Muscle of leg (tissue), 11 donors: ENCODE data around the gene GDPD1. TPM values are rescaled to one million over a fixed set of nuclear protein-coding genes. Genes with fewer than 3 reads are reported as not detected.
"Not testable (repeated sequence)": the region's sequence is repeated elsewhere in the genome, so short reads cannot be mapped to it uniquely, and the experiment has no call there.

Experiments used
- DNase-seq: peaks from one replicate; pipeline ENCODE4 v3.0.0; 2013
- H3K27ac ChIP-seq: one replicate; pipeline ENCODE4 v1.5.1; 2013; ENCODE audit warnings: mild to moderate bottlenecking, low read length, control low read depth
- H3K27me3 ChIP-seq: one replicate; pipeline ENCODE4 v1.6.1; 2013; ENCODE audit warnings: low read length; ENCODE audit not compliant: control insufficient read depth, insufficient read depth
- H3K36me3 ChIP-seq: one replicate; pipeline ENCODE4 v1.6.1; 2013; ENCODE audit warnings: low read length; ENCODE audit not compliant: control insufficient read depth, insufficient read depth
- H3K4me1 ChIP-seq: one replicate; pipeline ENCODE4 v1.6.1; 2013; ENCODE audit warnings: low read length; ENCODE audit not compliant: control insufficient read depth, insufficient read depth
- H3K4me3 ChIP-seq: one replicate; pipeline ENCODE4 v1.5.1; 2013; ENCODE audit warnings: low read length, control low read depth
- H3K9me3 ChIP-seq: replicated peaks from 2 replicates; pipeline ENCODE4 v1.6.1; 2013; ENCODE audit warnings: low read depth, low read length; ENCODE audit not compliant: control insufficient read depth
- WGBS: methylation state at CpG from one replicate; pipeline ENCODE4 v1.1.5; 2013; ENCODE audit warnings: missing lambda C conversion rate; ENCODE audit not compliant: insufficient coverage; 5-methylcytosine and 5-hydroxymethylcytosine counted together
- polyA plus RNA-seq, 8 donors: library from polyadenylated mRNA; unstranded; fragments of 120-200 nt; gene quantifications; one replicate each; pipeline versions ENCODE4 v1.2.1 to v1.2.3, GENCODE V29; 2013; ENCODE audit warnings: inconsistent platforms in 1 of 8, low replicate concordance in 1 of 8; ENCODE audit not compliant: insufficient read length in 8 of 8, insufficient read depth in 1 of 8
- total RNA-seq: library from RNA; stranded (reverse); fragments of 120-200 nt; gene quantifications from one replicate; pipeline ENCODE4 v1.2.4, GENCODE V29; 2013

Gene GDPD1
- total and polyA plus RNA-seq, 9 donors, result 0.96 to 3.8 (median 1.7) TPM

- no peaks in the 10 kb centered on the region for H3K4me1 ChIP-seq
- H3K27me3 ChIP-seq, result no peaks in the 10 kb centered on the region
- no peak overlapping the region for H3K4me3 ChIP-seq
- H3K27ac ChIP-seq, result no peak overlapping the region
- no peak for DNase-seq
- H3K36me3 ChIP-seq, result no peaks in the 10 kb centered on the region
- 100% methylated on average over 1 of the region's 2 CpGs for WGBS
- no peaks in the 10 kb centered on the region for H3K9me3 ChIP-seq
Observed at GRCh38 chr17:59304811-59305210, 84.5 kb downstream of the GDPD1 start.

- H3K9me3 ChIP-seq, result no peaks in the 10 kb centered on the region
- no peaks in the 10 kb centered on the region for H3K27me3 ChIP-seq
- 93% methylated on average over 5 of the region's 6 CpGs for WGBS
- H3K4me3 ChIP-seq, result no peak overlapping the region
- H3K36me3 ChIP-seq, result no peaks in the 10 kb centered on the region
- no peaks in the 10 kb centered on the region for H3K4me1 ChIP-seq
- H3K27ac ChIP-seq, result no peak overlapping the region
- DNase-seq, result no peak
Observed at GRCh38 chr17:59310263-59310920, 90.1 kb downstream of the GDPD1 start.

GRCh38 chr17:59311051-59311468 is 90.7 kb downstream of the GDPD1 start:
- WGBS, result no CpG with 5 or more reads among the region's 5 CpGs
- peak; percentile 78 for DNase-seq
- H3K9me3 ChIP-seq, result no peaks in the 10 kb centered on the region
- H3K27me3 ChIP-seq, result no peaks in the 10 kb centered on the region
- H3K4me3 ChIP-seq, result no peak overlapping the region
- no peak overlapping the region for H3K27ac ChIP-seq
- no peaks in the 10 kb centered on the region for H3K4me1 ChIP-seq
- no peaks in the 10 kb centered on the region for H3K36me3 ChIP-seq

- H3K27ac ChIP-seq, DNase-seq, H3K4me3 ChIP-seq, H3K4me1 ChIP-seq, H3K27me3 ChIP-seq, H3K36me3 ChIP-seq, H3K9me3 ChIP-seq: not testable (repeated sequence)
- 70% methylated on average over 3 of the region's 7 CpGs for WGBS
Observed at GRCh38 chr17:59311521-59311920, 91.2 kb downstream of the GDPD1 start.

- no peak for DNase-seq
- Histone ChIP-seq H3K4me3 (no peak overlapping the region), H3K9me3 (no peaks in the 10 kb centered on the region), H3K27ac (no peak overlapping the region), H3K4me1 (no peaks in the 10 kb centered on the region), H3K36me3 (no peaks in the 10 kb centered on the region), H3K27me3 (no peaks in the 10 kb centered on the region)
- 67% methylated on average over 1 of the region's 4 CpGs for WGBS
Observed at GRCh38 chr17:59315866-59316265, 95.6 kb downstream of the GDPD1 start.

Other genes with a start within 250 kb of the GDPD1 start
- gene TRIM37, start 113.6 kb upstream of the GDPD1 start, total RNA-seq, result 15.8 TPM
- 10 to 100 TPM; 11.1 to 16.0 (median 14.7) TPM for gene TRIM37, start 113.6 kb upstream of the GDPD1 start, polyA plus RNA-seq
- gene SKA2, start 65.3 kb upstream of the GDPD1 start, total RNA-seq, result 41.5 TPM
- 10 to 100 TPM; 36.7 to 49.7 (median 40.0) TPM for gene SKA2, start 65.3 kb upstream of the GDPD1 start, polyA plus RNA-seq
- 4.2 TPM for gene PRR11, start 64.8 kb upstream of the GDPD1 start, total RNA-seq
- gene PRR11, start 64.8 kb upstream of the GDPD1 start, polyA plus RNA-seq, result 10 to 100 TPM; 10.2 to 20.5 (median 14.6) TPM
- 14.4 TPM for gene SMG8, start 10.5 kb upstream of the GDPD1 start, total RNA-seq
- 10 to 100 TPM; 10.9 to 17.4 (median 14.0) TPM for gene SMG8, start 10.5 kb upstream of the GDPD1 start, polyA plus RNA-seq
- 12.8 TPM for gene YPEL2, start 111.1 kb downstream of the GDPD1 start, total RNA-seq
- 10 to 100 TPM; 11.3 to 15.6 (median 12.8) TPM for gene YPEL2, start 111.1 kb downstream of the GDPD1 start, polyA plus RNA-seq